HFF-Myc (cell line): ENCODE data around the gene ST6GALNAC3.
"Not testable (repeated sequence)": the region's sequence is repeated elsewhere in the genome, so short reads cannot be mapped to it uniquely, and the experiment has no call there.

ENCODE experiments used
- DNase-seq: peaks from one replicate; pipeline ENCODE4 v3.0.0-alpha.2; 2011; ENCODE audit warnings: low read depth; ENCODE audit errors: extremely low read depth
- H3K4me3 ChIP-seq: replicated peaks from 2 replicates; pipeline ENCODE4 v1.5.1; 2011; ENCODE audit warnings: low read depth, mild to moderate bottlenecking, control low read depth, low read length
- TF ChIP-seq, protein P1 (sequence below): IDR thresholded peaks from 2 replicates; pipeline ENCODE4 v1.5.1; 2012; ENCODE audit warnings: mild to moderate bottlenecking, low read depth, low read length, control low read depth; ENCODE audit errors: missing control alignments

The ST6GALNAC3 gene

DNA sequence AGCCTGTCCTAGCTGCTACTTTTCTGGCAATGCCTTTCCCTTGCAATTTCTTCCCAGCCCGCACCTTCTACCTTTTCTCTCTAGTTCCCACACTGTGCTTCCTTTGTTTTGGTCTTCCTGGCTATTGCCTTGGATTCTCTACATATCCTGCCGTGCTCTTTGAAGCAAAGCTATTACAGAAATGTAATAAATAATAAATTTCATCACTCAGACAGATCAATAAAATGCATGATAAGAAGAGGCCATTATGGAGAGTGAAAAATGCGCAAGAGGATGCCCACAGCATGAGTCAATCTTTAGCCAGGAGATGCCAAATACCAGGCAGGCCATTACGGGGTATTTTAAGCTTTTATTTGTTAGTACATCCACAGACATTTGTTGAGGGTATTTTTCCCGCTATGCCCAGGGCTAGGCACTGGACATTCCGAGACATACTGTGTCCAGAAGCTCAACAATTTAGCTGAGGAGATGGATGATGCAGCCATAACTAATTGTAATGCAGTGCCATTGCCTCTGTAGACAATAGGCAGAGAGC is 163.6 kb downstream of the ST6GALNAC3 start:
- no peak overlapping the region for H3K4me3 ChIP-seq
- no peak for DNase-seq
- TF ChIP-seq, protein P1, sequence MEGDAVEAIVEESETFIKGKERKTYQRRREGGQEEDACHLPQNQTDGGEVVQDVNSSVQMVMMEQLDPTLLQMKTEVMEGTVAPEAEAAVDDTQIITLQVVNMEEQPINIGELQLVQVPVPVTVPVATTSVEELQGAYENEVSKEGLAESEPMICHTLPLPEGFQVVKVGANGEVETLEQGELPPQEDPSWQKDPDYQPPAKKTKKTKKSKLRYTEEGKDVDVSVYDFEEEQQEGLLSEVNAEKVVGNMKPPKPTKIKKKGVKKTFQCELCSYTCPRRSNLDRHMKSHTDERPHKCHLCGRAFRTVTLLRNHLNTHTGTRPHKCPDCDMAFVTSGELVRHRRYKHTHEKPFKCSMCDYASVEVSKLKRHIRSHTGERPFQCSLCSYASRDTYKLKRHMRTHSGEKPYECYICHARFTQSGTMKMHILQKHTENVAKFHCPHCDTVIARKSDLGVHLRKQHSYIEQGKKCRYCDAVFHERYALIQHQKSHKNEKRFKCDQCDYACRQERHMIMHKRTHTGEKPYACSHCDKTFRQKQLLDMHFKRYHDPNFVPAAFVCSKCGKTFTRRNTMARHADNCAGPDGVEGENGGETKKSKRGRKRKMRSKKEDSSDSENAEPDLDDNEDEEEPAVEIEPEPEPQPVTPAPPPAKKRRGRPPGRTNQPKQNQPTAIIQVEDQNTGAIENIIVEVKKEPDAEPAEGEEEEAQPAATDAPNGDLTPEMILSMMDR = no peak

DNA sequence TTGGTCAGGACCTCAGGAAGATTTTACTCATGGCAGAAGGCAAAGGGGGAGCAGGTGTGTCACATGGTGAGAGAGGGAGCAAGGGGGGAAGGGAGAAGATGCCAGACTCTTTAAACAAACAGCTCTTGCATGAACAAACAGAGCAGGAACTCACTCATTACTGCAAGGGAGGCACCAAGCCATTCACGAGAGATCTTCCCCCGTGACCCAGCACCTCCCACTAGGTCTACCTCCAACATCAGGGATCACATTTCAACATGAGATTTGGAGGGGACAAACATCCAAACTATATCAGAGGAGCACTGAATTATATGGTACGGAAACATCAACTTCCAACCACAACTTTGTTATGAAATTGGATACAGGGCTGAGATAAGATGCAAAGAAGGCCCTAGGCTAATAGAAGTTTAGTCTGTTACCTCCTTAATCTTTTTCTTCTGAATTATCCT is 164.9 kb downstream of the ST6GALNAC3 start:
- no peak for DNase-seq
- no peak overlapping the region for H3K4me3 ChIP-seq
- TF ChIP-seq, protein P1 = no peak

DNA sequence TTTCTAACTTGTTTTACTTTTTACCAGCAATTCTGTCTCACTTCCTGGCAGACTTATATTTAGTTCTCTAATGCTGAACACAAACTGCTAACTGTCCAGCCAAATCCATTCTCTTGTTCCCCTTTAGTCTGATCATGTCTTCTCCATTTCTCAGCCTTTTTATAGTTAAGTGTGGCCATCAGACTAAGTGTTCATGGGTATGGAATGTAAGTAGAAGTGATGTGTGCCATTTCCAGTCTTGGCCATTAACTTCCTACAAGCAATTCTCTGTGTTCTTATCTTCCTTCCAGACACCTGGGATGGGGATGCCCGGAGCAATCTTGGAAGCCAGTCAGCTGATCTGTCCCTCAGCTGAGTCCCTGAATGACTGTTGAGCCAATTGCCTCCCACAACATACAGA is 165.8 kb downstream of the ST6GALNAC3 start:
- DNase-seq = no peak
- TF ChIP-seq, protein P1 = no peak
- no peak overlapping the region for H3K4me3 ChIP-seq

DNA sequence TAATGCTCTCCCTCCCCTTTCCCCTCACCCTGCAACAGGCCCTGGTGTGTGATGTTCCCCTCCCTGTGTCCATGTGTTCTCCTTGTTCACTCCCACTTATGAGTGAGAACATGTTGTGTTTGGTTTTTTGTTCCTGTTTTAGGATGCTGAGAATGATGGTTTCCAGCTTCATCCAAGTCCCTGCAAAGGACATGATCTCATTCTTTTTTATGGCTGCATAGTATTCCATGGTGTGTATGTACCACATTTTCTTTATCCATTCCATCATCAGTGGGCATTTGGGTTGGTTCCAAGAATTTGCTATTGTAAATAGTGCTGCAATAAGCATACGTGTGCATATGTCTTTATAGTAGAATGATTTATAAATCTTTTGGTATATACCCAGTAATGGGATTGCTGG is 168.0 kb downstream of the ST6GALNAC3 start:
- not testable (repeated sequence) for DNase-seq, H3K4me3 ChIP-seq

DNA sequence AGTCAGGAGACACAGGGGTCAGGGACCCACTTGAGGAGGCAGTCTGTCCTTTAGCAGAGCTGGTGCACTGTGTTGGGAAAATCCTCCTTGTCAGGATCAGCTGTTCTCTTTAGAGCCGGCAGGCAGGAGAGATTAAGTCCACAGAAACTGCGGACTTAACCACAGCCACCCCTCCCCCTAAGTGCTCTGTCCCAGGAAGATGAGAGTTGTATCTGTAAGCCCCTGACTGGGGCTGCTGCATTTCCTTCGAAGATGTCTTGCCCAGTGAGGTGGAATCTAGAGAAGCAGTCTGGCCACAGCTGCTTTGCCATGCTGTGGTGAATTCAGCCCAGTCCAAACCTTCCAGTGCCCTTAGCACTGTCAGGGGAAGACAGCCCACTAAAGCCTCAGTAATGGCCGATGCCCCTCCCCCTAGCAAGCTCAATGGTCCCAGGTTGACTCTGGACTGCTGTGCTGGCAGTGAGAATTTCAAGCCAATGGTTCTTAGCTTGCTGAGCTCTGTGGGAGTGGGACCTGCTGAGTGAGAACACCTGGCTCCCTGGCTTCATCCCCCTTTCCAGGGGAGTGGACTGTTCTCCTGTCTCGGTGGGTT is 172.8 kb downstream of the ST6GALNAC3 start:
- H3K4me3 ChIP-seq = no peak overlapping the region
- TF ChIP-seq, protein P1 = no peak
- DNase-seq = no peak

DNA sequence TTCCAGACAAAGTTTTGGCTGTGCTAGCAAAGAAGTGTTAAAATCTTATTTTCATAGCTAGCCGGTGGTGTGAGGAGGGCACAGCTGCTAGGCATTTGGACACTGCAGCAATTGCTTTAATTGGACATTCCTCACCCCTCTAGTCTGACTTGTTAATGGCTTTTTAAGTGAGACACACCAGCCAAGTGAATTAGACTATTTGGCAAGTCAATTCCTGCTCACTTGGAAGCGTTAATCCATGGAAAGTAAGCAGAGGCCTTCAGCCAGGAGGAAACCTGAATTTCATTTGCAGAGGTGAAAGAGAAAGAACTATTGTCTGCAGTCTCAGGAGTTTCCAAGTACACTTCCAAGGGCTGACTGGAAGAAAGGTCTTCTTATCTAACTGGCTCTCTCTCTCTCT is 175.7 kb downstream of the ST6GALNAC3 start:
- DNase-seq = no peak
- TF ChIP-seq, protein P1 = no peak
- H3K4me3 ChIP-seq = no peak overlapping the region

DNA sequence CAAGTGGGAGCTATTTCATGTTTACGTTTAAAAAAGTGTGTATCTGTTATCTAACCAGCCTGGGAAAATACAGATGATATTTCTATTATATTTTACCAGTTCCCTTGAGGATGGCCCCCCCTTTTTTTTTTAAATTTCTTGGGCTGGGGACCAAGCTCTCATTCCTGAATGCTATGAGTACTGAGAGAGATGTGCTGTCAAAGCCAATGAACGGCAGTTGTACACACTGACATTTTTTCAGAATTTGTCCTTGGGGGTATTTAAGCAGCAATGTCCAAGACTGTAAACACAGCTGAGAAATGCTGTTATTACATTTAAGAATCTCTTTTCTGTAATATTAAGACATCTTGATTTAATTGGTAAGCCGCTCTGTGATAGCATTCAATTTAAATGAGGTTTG is 177.9 kb downstream of the ST6GALNAC3 start:
- no peak overlapping the region for H3K4me3 ChIP-seq
- DNase-seq = no peak
- TF ChIP-seq, protein P1 = no peak
